GM18873 (cell line): ENCODE results near the gene CLTCL1.
"Not testable (repeated sequence)": the region's sequence is repeated elsewhere in the genome, so short reads cannot be mapped to it uniquely, and the experiment has no call there.

Source experiments
- ATAC-seq: cut with Tn5 transposase; IDR thresholded peaks from one replicate; pipeline ENCODE4 v1.9.1; 2021; ENCODE audit warnings: mild to moderate bottlenecking, moderate library complexity, moderate number of reproducible peaks; ENCODE audit not compliant: unreplicated experiment, low FRiP score

The CLTCL1 gene

DNA sequence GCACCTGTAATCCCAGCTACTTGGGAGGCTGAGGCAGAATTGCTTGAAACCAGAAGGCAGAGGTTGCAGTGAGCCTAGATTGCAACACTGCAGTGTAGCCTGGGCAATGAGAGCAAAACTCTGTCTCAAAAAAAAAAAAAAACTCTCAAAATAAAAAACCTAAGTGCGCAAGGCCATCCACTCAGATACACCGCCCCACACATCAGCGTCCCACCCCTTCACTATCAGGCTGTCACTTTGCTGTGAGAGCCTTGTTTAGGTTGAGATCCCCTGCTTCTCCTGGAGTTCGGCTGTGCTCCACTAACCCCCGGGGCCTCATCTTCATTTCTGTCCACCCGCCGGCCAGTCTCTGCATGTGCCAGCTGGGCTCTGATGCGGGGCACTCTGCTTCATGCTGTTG lies 125.1 kb downstream of the CLTCL1 start:
- ATAC-seq = no peak

DNA sequence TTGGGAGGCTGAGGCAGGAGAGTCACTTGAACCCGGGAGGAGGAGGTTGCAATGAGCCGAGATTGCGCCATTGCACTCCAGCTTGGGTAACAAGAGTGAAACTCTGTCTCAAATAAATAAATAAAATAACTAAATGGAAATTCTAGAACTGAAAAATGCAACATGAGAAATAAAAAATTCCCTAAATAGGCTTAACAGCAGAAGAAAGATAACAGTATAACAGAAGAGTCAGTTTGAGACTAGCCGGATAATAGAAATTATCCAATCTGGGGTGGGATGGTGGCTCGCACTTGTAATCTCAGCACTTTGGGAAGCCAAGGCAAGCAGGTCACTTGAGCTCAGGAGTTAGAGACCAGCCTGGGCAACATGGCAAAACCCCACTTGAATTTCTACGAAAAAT lies 127.1 kb downstream of the CLTCL1 start:
- no peak for ATAC-seq

DNA sequence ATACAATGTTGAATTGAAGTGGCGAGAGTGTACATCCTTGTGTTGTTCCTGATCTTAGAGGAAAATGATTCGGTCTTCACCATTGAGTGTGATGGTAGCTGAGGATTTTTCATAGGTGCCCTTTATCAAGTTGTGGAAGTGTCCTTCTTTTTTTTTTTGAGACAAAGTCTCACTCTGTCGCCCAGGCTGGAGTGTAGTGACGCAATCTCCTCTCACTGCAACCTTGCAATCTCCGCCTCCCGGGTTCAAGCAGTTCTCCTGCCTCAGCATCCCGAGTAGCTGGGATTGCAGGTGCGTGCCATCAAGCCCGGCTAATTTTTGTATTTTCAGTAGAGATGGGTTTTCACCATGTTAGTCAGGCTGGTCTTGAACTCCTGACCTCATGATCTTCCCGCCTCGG lies 132.9 kb downstream of the CLTCL1 start:
- not testable (repeated sequence) for ATAC-seq

DNA sequence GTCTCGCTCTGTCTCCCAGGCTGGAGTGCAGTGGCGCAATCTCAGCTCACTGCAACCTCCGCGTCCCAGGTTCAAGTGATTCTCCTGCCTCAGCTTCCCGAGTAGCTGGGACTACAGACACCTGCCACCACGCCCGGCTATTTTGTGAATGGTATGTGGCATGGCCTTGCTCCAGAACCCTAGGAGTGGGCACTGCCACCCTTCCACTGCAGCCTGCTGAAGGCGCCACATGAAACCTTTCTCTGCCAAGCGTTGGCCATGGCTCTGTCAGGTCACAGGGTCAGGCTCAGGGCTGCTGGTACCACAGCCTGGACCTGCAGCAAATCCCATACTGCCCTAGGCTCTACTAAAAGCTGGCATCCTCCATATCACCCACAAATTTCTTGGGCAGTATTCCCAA lies 135.4 kb downstream of the CLTCL1 start:
- ATAC-seq = not testable (repeated sequence)

DNA sequence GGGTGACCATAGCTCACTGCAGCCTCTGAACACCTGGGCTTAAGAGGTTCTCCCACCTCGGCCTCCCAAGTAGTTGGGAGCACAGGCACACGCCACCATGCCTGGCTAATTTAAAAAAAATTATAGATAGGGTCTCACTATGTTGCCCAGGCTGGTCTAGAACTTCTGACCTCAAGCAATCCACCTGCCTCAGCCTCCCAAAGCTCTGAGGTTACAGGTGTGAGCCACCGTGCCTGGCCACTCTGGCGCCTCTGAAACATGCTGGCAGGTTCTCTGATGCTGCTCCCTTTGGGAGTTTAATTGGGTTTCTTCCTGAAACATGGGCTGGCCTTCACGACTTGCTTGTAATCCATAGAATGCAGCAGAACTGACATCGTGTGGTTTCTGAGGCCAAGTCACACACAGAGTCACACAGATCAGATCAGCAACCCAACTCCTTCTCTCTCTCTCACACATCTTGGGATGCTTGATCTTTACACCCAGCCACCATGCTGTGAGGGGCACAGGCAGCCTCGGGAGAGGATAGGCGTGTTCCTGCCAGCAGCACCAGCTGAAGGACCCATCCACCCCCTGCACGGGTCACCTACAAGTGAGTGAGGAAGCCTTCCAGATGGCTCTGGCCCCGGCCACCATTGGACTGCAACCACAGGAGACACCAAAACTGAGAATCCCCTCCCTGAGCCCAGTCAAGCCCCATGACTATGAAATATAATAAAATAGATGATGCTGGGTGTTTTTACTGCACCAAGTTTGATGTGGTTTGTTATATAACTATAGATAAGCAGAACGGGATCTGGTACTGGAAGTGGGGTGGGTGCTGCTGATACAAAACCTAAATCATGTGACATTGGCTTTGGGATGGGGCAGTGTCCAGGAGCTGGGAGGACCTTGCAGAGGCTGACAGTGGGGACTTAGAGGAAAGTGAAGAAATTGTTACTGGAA lies 138.3 kb downstream of the CLTCL1 start:
- no peak for ATAC-seq

DNA sequence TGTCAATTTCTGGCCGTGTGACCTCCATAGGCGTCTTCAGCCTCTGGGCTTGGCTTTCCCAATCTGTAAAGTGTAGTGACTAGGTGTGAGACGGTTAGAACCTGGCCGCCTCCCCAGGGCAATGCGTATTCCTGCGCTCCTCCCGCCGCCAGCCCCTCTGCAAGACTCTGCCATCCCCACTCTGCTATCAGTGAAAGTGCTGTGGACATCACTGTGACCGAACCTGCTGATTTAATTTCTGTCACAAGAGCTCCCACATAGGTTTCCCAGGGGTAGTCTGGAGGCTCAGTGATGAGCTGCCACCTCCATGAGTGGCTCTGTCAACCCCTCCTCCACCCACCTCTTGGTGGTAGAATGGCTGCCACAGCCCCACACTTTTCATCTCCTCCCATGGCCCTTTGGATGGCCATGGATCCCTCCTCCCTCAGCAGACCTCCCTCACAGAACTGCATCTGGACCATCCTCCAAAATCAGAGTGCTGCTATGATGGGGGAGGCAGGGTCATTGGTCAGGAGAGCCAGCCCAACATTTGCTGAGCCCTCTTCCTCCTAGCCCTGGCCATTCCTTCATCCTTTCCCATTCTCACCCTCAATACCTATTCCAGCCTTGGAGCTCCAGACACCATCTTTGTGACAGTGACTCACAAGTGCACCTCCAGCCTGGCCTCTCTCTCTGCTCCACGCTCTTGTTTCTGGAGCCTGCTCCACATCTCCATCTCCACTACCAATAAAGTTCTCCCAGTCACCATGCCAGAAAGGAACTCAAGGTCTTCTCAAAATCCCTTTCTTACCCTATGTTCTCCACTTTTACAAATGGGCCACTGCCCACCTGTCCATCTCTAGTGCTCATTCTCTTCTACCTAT lies 140.0 kb downstream of the CLTCL1 start:
- no peak for ATAC-seq

DNA sequence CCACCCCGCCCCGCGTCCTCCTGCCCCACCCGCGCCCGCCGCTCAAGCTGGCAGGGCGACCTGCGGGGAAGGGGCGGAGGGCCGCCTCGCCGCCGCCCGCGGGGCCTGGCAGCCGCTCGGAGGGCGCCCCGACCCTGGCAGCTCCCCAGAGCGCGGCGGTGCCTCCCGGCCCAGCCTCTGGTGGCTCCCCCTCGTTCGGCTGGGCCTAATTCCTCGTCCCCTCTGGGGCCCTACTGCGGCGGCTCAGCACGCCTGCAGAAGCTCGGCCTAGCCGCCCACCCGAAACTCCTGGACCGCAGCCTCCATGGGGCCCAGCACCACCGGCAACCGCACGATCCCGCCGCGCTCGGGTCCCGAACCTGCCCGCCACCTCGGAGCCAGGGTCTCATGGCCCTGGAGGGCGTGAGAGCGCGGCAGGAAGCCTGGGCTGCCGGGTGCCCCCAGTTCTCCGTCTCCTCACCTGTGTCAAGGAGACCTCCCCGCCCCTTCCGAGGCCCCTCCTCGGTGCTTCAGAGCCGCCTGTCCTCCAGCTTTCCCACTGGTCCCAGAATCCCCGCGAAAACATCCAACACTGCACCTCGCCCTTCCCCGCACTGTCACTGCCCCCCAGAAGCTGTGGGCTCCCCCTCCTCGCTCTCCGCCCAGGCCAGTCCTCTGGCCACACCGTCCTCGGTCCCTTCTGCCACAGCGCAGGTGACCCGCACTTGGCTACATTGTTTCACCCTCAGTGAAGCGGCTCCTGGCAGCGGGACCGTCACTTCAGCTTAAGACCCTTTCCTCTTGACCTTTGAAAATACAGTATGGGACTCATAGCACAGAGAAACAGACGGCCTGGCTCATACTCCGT lies 140.8 kb downstream of the CLTCL1 start:
- no peak for ATAC-seq

DNA sequence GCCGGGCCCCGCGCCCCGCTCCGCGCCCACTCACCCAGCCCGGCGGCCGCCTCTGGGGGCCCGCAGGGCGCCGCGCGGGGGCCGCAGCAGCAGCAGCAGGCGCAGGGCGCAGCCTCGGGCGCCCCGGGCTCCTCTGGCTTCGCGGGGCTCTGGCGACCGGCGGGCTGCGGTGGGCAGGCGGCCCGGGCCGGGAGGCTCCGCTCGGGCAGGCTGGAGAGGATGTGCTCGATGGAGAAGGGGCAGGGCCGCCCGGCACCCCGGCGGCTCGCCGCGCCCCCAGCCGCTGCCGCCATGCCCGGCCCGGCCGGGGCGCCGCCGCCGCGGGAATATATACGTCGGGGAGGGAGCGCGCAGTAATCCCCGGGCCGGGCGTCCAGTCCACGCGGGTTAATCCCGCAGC lies 141.5 kb downstream of the CLTCL1 start, which contains the start of gene GSC2:
Gene GSC2, minus strand, starts transcription at position 302 of the 400 bp plus-strand sequence. Its CDS starts 9 bp downstream, at position 293.
- no peak for ATAC-seq

DNA sequence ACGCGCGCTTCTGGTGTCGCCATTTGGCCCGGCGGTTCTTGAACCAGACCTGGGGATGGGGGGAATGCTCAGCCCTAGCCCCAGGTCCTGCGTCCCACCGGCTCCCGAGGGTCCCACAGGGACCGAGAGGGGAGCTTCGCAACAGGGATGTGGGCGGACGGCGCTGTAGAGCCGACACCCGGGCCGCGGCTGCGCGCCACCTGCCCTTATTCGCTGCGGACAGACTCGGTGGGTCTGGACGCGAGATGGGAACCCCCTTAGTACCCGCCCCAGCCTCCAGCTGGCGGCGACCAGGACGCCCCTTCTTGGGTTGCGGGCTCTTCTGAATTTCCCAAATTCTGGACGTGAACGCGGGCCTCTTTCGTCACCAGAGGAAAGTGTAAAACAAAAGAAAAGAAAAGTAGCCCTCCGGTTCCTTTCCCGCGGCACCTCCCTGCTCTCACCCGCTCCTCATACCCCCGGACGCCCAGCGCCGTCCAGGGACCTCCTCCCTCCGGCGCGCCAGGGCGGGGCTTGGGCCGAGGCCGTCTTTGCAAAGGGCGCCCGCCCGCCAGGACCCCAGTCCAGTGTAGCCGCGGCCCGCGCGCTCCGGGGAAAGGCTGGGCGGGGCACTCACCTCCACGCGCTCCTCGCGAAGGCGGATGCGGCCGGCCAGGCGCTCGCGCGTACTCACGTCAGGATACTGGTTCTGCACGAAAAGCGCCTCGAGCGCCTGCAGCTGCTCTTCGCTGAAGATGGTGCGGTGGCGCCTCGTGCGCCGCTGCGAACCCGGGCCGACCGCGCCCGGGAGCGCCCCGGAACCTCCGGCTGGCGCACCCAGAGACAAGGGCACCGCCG lies 142.3 kb downstream of the CLTCL1 start:
- ATAC-seq = no peak

DNA sequence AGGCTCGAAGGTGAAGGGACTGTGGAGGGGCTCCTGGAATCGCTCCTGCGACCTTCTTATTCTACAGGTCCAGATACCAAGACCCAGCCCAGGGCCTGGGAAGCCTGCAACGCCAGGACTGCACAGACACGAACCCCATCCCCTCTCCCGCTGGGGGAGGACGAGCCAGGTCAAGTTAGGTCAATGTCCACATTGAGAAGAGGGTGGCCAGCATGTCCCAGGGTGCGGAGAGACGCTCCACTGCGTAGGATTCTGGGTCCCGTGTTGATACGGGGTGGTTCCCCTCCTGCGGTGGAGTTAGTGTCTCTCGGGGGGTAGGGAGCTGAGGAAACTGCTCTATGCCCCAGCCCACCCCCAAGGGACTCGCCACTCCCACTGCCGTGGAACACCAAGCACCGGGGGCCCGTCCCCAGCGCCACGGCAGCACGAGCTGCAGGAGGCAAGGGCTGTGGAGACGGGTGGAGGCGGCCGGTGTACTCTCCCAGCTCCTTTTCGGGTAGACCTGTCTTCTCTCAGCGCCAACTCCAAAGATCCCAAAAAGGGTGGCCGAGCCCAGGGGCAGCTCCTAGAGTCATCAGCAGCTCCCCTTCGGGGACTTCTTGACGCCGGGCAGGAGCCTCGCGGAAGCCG lies 143.0 kb downstream of the CLTCL1 start:
- ATAC-seq = no peak

DNA sequence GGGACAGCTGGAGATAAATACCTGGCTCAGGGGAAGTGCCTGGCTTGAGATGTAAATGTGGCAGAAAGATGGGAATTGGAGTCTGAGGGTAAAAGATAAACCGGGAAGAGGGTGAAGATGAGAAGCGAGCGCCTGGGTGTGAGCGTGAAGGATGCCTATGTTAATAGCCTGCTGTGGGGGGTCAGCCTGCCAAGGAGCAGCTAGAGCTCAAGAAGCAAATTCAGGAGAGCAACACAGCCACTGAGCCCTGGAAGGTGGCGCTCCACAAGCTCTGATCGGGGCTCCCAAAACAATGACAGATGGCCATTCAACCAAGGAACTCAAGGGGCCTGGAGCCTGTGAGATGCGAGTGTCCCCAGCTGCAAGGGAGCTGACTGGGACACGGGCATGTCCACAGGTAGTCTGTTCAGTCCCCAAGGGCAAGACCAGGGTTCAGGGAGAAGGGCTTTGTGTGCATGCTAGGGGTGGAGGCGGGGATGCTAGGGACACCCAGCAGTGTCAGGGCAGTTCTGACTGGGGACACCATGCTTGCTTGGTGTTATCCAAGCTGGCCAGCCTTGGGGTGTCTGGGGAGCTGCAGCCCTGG lies 144.2 kb downstream of the CLTCL1 start:
- ATAC-seq = no peak

DNA sequence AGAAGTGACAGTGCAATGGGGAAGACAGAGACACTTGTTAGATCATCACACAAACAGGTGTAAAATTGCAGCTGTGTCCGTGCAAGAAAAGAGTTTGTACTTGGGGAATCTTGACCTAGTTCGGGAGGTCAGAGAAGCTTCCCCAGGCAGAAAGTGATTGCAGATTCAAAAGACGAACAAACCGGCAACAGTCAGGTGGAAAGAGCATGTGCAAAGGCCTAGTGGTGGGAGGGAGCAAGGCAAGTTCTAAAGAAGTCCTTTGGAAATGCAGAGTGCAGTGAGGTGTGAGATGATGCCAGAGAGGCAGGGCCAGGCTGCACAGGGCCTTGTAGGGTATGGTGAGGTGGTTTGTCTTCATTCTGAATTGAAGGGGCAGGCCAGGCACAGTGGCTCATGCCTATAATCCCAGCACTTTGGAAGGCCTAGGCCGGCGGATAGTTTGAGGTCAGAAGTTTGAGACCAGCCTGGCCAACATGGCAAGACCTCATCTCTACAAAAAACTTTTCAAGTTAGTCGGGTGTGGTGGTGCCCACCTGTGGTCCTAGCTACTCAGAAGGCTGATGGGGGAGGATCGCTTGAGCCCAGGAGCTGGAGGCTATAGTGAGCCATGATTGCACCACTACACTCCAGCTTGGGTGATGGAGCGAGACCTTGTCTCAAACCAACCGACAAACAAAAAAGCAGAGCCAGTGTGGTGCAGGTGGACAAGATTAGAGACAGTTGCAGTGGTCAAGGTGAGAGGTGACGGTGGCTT lies 145.1 kb downstream of the CLTCL1 start:
- ATAC-seq = no peak

DNA sequence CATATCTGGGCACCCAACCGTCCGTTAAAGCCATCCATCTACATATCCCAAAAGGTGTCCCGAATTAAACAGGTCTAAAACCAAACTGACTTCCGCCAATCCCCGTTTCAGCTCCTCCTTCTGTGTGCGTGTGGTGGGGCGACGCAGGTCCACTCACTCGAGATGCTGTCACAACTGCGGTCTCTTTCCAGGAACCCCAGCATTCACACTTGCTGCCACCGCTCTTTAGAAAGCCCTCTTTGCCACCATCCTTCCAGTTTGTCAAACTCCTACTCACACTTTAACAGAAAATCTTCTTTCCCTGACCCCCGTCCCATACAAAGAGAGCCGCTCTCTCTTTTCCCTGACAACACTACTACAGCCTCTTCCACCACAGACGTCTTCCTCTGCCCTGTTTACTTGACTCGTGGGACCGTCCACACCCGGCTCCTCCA lies 147.5 kb downstream of the CLTCL1 start:
- ATAC-seq = no peak

DNA sequence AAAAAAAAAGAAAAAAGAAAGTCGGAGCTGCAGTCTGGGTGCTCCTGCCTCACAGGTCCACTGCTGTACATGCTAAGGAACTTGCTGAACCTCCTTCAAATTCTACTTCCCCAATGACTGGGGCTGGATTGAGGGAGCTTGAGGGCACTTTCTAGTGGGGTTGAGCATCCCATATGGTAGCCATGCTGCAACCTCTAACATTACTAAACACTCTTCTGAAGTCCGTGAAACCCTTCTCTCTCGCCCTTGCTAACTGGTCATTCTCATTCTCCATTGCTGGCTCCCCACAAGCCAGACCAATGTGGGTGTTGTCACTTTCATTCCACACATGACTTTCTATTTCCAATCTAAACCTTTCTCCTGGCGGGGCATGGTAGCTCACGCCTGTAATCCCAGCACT lies 148.3 kb downstream of the CLTCL1 start:
- ATAC-seq = no peak

DNA sequence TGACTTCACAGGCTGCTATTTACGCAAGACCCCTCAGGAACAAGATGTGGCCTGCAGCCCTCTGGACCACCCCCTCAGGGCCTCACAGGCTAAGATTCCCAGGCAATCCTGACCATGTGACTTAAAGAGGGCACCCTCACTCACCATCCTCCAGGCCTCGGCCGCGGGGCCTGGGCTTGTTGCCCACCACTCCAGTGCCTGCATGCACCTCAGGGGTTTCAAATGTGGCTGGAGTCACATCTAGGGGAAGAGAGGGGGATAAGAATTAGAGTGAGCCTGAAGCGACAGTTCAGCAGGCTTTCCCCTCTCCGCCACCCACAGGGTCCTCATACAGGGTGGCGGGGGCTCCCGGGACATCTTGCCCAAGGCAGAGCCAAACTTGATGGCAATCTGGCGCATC lies 149.1 kb downstream of the CLTCL1 start:
- ATAC-seq = no peak

DNA sequence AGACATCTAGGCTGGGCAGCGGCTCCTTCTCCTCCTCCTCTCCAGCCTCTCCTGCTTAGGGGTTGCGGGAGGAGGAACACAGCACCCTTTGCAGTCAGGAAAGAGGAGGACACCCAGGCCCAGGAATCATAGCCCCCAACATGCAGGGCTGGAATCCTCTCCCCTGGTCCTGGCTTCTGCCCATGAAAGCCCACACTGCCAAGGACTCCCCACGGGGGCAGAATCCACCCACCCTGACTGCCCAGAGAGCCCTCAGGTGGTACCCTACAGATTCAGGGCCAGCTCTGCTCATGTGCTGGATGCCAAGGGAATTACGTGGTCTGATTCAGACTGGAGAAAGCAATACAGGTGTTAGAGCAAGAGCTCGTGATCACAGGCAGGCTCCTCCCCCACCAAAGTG lies 151.5 kb downstream of the CLTCL1 start:
- ATAC-seq = no peak

DNA sequence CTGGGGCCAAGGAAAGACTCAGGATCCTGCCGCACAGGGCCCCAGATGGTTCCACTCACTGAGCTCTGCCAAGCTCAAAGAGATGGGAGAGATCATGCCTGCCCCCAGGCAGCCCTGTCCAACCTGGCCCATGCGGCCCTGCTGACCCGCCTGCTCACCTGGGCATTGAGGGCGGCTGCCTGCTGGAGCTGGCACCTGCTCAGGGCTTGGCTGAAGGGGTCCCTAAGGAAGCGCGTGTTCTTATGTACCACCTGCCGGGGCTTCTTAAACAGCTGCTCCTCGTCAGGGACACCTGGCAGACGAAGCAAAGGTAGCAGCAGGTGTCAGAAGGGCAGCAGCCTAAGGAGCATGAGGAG lies 152.5 kb downstream of the CLTCL1 start:
- no peak for ATAC-seq
